ENCODE data around the gene IPMK. TPM values are rescaled to one million over a fixed set of nuclear protein-coding genes. Genes with fewer than 3 reads are reported as not detected.

IPMK gene
- total and polyA plus RNA-seq, 9 of the 15 experiments (the other 6 are each of a cell fraction or from before 2014, with no cell fraction given): 0.98 to 4.4 (median 2.7) TPM

DNA sequence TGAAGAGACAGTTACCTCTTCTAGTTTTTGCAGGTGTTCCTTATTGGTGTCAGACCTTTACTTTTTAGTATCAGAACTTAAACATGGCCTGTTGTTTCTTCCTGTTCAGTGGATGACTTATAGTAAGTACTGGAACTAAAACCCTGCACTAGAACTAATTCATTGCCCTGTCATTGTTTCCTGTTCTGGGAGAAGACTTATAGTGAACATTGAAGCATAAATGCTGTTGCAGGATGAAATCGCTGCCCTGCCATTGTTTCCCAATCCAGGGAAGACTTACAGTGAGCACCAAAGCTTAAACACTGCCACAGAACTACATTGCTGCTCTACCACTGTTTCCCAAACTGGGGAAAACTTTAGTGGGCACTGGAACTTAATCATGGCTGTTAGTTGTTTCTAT, 13.1 kb downstream of the IPMK start:
- no peak overlapping the region for H3K4me3 ChIP-seq
- intact Hi-C loops (cut with micrococcal nuclease) (no loop called here), in situ Hi-C loops (cut with MboI) (no loop called here)
- H3K9me3 ChIP-seq (replicated peaks; ENCODE audit: control insufficient read depth, insufficient read depth, low read depth, low read length): no peaks in the 10 kb centered on the region
- BruUV-seq (replicated peaks): no TSS peak
- H4K20me1 ChIP-seq (replicated peaks; ENCODE audit: control insufficient read depth, insufficient read depth, low read length): no peaks in the 10 kb centered on the region
- H3K4me2 ChIP-seq (ENCODE audit: insufficient read depth, low read length): no peak overlapping the region
- CTCF ChIA-PET (ENCODE audit: low intra/inter-chr PET ratio): no interaction called here
- no peak for DNase-seq (ENCODE audit: extremely low read depth in 1 of 4, low spot score in 3 of 4)
- H3K27me3 ChIP-seq (ENCODE audit: control insufficient read depth in 2 of 2, insufficient read depth in 2 of 2, low read length in 2 of 2): no peaks in the 10 kb centered on the region
- H3K36me3 ChIP-seq (ENCODE audit: control insufficient read depth, insufficient read depth, low read length): no peaks in the 10 kb centered on the region
- peaks cover 8% of the 10 kb centered on the region; the same call in 2 of the 3 replicates for H3K79me2 ChIP-seq (ENCODE audit: control insufficient read depth, insufficient read depth, low read length)
- no peak overlapping the region for H3K27ac ChIP-seq (ENCODE audit: extremely low read depth, low read depth, low read length)
- WGBS (ENCODE audit: insufficient coverage, low coverage, missing lambda C conversion rate): 87% methylated on average over 1 of the region's 1 CpG
- no peak for FAIRE-seq
- POLR2A ChIA-PET: no interaction called here
- H2AFZ ChIP-seq (ENCODE audit: low read depth, low read length): no peak overlapping the region
- H3K9me1 ChIP-seq (ENCODE audit: control insufficient read depth, insufficient read depth, low read length): no peaks in the 10 kb centered on the region
- ATAC-seq: no peak
- no peaks in the 10 kb centered on the region for H3K4me1 ChIP-seq (replicated peaks in 1 of 2; ENCODE audit: control insufficient read depth in 2 of 2, insufficient read depth in 2 of 2, low read length in 2 of 2)
- H3K9ac ChIP-seq (ENCODE audit: insufficient read depth in 1 of 2, low read depth in 2 of 2, low read length in 2 of 2): no peak overlapping the region
- TF ChIP-seq ZNF668 (CRISPR knock-in tag; IDR thresholded peaks at IDR 0.05) (no peak), KDM2B (CRISPR knock-in tag; IDR thresholded peaks at IDR 0.05) (no peak), ZNF655 (CRISPR knock-in tag; IDR thresholded peaks at IDR 0.05) (no peak), CREM (IDR thresholded peaks at IDR 0.05; ENCODE audit: low read depth) (no peak), ZNF347 (CRISPR knock-in tag; IDR thresholded peaks at IDR 0.05; ENCODE audit: low read depth) (no peak), ZMIZ1 (IDR thresholded peaks at IDR 0.05; ENCODE audit: low read depth in 2 of 2, low read length in 2 of 2) (no peak), BCOR (IDR thresholded peaks at IDR 0.05) (no peak), CREB1 (IDR thresholded peaks at IDR 0.05) (no peak), CREB1 (CRISPR knock-in tag; IDR thresholded peaks at IDR 0.05) (no peak), RNF2 (IDR thresholded peaks at IDR 0.05) (no peak)
- TF ChIP-seq, protein P1, sequence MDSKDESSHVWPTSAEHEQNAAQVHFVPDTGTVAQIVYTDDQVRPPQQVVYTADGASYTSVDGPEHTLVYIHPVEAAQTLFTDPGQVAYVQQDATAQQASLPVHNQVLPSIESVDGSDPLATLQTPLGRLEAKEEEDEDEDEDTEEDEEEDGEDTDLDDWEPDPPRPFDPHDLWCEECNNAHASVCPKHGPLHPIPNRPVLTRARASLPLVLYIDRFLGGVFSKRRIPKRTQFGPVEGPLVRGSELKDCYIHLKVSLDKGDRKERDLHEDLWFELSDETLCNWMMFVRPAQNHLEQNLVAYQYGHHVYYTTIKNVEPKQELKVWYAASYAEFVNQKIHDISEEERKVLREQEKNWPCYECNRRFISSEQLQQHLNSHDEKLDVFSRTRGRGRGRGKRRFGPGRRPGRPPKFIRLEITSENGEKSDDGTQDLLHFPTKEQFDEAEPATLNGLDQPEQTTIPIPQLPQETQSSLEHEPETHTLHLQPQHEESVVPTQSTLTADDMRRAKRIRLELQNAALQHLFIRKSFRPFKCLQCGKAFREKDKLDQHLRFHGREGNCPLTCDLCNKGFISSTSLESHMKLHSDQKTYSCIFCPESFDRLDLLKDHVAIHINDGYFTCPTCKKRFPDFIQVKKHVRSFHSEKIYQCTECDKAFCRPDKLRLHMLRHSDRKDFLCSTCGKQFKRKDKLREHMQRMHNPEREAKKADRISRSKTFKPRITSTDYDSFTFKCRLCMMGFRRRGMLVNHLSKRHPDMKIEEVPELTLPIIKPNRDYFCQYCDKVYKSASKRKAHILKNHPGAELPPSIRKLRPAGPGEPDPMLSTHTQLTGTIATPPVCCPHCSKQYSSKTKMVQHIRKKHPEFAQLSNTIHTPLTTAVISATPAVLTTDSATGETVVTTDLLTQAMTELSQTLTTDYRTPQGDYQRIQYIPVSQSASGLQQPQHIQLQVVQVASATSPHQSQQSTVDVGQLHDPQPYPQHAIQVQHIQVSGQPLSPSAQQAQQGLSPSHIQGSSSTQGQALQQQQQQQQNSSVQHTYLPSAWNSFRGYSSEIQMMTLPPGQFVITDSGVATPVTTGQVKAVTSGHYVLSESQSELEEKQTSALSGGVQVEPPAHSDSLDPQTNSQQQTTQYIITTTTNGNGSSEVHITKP (IDR thresholded peaks at IDR 0.05; ENCODE audit: partially characterized antibody): no peak
- TF ChIP-seq, protein P2, sequence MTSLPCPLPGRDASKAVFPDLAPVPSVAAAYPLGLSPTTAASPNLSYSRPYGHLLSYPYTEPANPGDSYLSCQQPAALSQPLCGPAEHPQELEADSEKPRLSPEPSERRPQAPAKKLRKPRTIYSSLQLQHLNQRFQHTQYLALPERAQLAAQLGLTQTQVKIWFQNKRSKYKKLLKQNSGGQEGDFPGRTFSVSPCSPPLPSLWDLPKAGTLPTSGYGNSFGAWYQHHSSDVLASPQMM (CRISPR knock-in tag; IDR thresholded peaks at IDR 0.05): no peak
- TF ChIP-seq, protein P3, sequence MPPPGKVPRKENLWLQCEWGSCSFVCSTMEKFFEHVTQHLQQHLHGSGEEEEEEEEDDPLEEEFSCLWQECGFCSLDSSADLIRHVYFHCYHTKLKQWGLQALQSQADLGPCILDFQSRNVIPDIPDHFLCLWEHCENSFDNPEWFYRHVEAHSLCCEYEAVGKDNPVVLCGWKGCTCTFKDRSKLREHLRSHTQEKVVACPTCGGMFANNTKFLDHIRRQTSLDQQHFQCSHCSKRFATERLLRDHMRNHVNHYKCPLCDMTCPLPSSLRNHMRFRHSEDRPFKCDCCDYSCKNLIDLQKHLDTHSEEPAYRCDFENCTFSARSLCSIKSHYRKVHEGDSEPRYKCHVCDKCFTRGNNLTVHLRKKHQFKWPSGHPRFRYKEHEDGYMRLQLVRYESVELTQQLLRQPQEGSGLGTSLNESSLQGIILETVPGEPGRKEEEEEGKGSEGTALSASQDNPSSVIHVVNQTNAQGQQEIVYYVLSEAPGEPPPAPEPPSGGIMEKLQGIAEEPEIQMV (tag; conservative IDR thresholded peaks at IDR 0.05; ENCODE audit: low read depth): no peak
